ENCODE measurements around the gene PIGT. TPM values are rescaled to one million over a fixed set of nuclear protein-coding genes. Genes with fewer than 3 reads are reported as not detected.

The PIGT gene
- total RNA-seq, 4 donors from 2014 or later: 76.4 to 87.3 (median 83.5) TPM

- no peak for ATAC-seq (ENCODE audit: low FRiP score)
- DNase-seq (ENCODE audit: low spot score): no peak
- TF ChIP-seq CTCF (IDR thresholded peaks at IDR 0.05): no peak
These were observed 43.7 kb upstream of the PIGT start for GRCh38 chr20:45372241-45372640.

DNA sequence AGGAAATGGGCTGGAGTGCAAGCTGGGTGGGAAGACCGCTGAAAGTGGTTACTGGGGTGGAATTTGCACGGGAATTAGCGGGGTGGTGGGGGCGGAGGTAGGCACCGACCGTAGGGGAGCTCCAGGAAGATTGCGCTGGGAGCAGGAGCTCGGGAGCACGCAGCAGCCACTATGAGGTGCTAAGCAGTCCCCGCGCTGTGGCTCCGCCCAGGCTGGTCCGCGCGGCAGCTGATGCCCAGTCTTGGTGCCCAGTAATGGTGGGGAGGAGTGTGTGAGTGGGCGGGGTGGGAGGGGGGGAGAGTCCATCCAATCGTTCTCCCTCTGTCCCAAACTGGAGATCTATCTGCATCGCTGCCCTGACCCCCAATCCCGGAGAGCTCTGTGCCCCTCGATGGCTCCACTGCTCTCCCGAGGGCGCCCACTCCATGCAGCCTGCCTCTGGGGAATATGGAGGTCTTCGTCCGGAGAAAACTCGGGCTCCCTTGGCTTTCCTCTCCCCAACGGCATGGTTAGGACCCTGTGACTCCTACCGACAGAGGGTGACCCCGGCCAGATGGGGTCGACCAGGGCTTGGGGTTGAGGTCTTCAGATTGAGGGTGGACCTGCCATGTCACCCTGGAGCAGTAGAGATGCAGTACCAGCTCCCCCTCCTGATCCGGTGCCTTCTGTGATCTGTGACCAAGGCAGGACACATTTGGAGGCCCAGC is 43.1 kb upstream of the PIGT start:
- ATAC-seq (ENCODE audit: low FRiP score) (no peak), DNase-seq (ENCODE audit: low spot score) (no peak)
- no peak for TF ChIP-seq CTCF (IDR thresholded peaks at IDR 0.05)

GRCh38 chr20:45373353-45374100 is 42.4 kb upstream of the PIGT start:
- peak in 1 of 3 donors; percentile 86 for TF ChIP-seq CTCF (IDR thresholded peaks at IDR 0.05)
- peak; percentile 72 for DNase-seq (ENCODE audit: low spot score)
- peak; percentile 91 for ATAC-seq (ENCODE audit: low FRiP score)

DNA sequence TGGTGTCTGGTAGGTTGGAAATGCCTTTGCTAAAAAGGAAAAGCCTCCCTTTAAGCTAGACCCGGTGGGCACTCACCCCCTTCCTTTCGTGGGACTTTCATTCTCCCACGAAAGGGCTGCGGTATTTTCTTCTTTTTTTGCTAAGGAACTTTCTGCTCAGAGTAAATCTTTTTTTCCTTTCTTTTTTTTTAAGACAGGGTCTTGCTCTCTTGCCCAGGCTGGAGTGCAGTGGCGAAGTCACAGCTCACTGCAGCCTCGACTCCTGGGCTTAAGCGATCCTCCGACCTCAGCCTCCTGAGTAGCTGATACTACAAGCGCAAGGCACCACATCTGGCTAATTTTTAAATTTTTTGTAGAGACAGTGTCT is 41.9 kb upstream of the PIGT start:
- no peak for ATAC-seq (ENCODE audit: low FRiP score)
- no peak for TF ChIP-seq CTCF (IDR thresholded peaks at IDR 0.05)
- DNase-seq (ENCODE audit: low spot score): no peak

GRCh38 chr20:45374966-45375365 is 41.0 kb upstream of the PIGT start:
- no peak for ATAC-seq (ENCODE audit: low FRiP score)
- DNase-seq (ENCODE audit: low spot score): no peak
- TF ChIP-seq CTCF (IDR thresholded peaks at IDR 0.05): no peak

GRCh38 chr20:45377269-45377668 is 38.7 kb upstream of the PIGT start:
- no peak for TF ChIP-seq CTCF (IDR thresholded peaks at IDR 0.05)
- ATAC-seq (ENCODE audit: low FRiP score): no peak
- DNase-seq (ENCODE audit: low spot score): no peak

GRCh38 chr20:45378191-45378590 is 37.8 kb upstream of the PIGT start, which contains the start of gene TP53TG5:
TSS of gene TP53TG5 (minus strand) at chr20:45378325. CDS start at chr20:45378236, 89 bp downstream.
- no peak for TF ChIP-seq CTCF (IDR thresholded peaks at IDR 0.05)
- DNase-seq (ENCODE audit: low spot score) (no peak), ATAC-seq (ENCODE audit: low FRiP score) (no peak)
